Measurements from ENCODE around the gene PITPNB.

Gene PITPNB

DNA sequence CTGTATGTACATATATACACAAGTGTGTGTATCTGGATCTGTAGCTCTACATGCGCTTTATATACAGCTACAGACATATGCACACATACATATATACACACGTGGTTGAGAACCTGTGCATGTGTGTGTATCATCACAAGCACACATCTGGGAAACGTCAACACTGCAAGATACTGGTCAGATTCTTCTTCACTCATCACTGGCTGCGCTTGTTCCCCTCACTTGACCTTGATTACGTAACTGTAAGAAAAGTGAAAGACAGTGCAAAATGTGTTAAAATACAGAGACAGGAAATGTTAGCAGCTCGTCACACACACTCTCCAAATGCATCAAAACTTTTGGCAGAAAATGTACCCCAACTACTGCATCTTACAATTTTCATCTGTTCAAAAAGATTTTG lies 65.6 kb downstream of the PITPNB start:
- DNase-seq, result no peak

DNA sequence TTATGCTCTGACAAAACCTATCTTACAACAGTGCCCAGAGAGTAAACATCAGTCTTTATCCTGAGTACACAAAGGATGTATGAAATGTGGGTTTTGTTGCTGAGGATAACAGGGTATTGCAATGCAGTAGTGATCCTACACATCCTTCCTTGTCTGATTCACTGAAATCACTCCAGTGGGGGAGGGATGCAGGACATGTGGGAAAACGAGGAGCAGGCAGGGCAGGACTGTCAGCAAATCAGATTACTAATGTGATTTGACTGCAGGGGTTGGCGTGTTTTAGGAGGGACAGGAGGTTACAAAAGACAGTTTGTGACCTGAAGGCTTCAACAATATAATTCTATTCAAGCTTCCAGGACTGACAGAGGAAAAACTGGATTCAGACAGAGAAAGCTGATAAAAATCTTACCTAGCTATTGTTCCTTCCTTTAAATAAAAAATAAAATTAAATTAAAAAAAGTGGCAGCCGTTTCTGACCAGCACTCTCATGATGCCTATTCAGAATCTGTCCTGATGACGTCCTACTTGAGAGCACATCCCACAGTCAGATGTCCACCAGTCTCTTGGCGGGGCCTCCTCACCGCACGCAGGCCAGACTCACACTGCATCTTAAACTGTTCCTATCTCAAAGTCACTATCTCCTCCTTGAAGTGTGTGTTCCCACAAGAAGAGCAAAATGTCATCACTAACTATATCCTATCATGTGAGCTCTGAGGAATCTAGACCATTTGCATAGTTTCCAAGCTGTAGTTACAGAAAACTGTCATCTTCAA lies 66.9 kb downstream of the PITPNB start:
- no peak for DNase-seq

- no peak for DNase-seq
Observed at GRCh38 chr22:27850000-27850521, 69.0 kb downstream of the PITPNB start.

DNA sequence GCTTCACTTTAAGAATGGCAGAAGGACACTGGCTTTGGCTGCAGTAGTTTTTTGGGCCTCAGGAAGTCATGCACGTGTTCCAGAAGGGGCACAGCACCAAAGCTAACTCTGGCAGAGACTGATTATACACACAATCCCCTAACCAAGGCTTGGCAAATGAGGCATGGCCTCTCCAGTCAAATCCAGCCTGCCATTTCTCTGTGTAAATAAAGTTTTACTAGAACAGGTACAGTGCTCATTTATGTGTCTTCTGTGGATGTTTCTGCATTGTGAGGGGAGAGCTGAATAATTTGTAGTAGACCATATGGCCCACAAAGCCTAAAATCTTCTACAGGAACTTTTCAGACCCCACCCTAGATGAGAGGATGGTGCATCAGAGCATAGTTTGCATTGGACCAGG lies 71.1 kb downstream of the PITPNB start:
- no peak for DNase-seq

DNA sequence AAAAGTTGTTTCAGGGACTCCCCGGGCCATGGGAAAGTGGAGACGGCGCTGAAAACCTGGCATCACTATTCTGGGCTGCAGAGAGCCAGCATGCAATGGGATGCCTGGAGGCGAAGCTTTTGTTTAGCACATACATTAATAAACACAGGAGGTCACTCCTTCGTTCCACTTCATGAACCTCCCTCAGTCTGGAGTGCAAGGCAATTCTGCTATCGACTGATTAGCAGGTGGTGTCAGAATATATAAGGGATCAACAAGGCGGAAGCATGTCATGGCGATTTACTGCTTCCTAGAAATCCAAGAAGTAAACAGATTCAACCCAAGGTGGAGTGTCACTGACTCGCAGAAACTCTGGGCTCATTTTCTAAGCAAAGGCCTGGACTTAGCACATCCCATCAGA lies 72.1 kb downstream of the PITPNB start:
- DNase-seq, result no peak

GRCh38 chr22:27846248-27846757 lies 72.8 kb downstream of the PITPNB start:
- no peak for DNase-seq

GRCh38 chr22:27845644-27846043 lies 73.4 kb downstream of the PITPNB start:
- no peak for DNase-seq

DNA sequence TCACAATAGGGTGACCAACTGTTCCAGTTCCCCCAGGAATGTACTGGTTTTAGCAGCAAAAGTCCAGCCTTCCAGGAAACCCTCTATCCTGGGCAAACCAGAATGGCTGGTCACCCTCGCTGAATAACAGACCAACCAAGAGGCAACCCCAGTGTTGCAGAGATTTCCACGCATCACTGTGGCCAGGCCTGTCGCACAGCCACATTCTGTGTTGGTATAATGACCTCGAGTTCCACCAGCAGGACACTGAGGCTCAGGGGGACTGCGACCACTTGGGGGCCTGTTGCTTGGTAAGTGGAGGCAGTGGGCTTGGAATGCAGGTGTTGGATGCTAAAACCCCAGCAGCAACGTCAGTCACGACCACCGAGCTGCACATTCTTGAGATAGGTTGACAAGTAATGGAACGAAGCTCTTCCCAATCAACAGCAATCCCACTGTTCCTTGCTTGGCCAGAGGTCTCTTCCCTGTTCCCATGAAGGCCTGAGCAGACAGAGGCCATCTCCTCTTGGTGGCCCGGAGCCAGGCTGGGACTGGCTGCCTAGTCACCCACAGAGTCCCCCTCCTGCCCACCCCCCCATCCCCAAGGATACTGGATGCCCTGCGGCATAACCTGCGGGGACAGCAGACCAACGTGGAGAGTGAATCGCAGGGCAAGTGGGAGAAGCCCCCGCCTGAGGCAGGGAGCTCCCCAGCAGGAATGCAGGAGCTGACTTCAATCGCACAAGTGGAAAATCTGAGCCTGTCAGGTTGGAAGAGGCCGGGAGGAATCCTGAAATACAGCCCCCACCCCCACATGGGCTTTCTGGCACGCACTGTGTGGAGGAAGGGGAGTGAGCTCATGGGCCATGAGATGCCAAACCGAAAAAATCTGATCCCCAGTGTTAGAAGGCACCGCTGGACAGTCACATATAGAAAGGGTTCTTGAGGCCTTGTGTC lies 74.1 kb downstream of the PITPNB start:
- DNase-seq, result no peak

- DNase-seq, result no peak
Observed at GRCh38 chr22:27844256-27844655, 74.8 kb downstream of the PITPNB start.

DNA sequence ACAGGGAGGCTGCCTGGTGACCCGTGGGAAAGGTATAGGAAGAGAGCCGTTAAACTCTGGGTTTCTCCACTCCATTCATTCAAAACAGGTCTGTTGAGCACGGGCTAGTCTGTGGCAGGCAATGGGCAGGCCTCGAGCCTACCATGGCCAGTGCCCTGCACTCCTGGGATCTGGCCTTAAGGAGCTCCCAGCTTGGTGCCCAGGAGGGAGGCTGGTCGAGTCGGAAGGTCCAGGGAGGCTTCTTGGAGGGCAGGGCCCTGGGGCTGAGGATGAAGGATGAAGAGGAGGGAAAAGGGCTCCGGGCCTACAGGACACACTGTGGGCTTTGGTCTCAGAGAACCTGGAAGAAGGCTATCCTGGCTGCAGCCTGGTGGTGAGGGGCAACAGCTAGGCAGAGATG lies 75.6 kb downstream of the PITPNB start:
- DNase-seq, result no peak

GRCh38 chr22:27842669-27843431 lies 76.2 kb downstream of the PITPNB start:
- peak; percentile 68 for DNase-seq

DNA sequence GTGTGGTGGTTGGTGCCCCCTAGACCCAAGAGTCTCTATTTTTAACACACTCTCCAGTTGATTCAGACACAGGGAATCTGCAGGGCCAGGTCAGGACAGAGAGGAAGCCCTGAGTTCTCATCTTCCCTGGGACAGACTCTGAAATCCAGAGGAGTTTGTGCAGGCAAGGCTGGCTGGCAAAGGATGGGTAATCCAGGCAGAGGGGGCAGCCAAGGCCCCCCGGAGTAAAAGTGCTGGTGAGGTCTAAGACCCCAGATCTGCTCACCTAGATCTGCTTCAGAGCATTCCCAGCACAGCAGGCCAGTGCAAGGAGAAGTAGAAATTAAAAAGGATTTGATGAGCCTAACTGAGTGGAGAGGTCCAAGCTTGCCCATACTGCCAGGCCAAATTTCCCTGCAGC lies 76.9 kb downstream of the PITPNB start:
- no peak for DNase-seq

DNA sequence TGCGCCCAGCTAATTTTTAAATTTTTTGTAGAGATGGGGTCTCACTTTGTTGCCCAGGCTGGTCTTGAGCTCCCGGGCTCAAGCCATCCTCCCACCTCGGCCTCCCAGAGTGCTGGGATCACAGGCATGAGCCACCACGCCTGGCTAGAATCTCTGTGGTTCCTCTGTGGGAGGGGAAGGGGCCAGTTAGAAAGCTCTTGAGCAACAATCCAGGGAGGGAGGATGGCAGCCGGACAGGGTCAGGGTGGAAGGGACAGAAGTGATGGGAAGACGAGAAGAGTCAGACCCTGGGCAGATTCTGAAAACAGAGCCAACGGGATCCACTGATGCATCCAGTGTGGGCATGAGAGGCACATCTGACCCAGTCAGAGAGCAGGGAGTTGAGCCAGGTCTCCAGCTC lies 78.6 kb downstream of the PITPNB start:
- no peak for DNase-seq

DNA sequence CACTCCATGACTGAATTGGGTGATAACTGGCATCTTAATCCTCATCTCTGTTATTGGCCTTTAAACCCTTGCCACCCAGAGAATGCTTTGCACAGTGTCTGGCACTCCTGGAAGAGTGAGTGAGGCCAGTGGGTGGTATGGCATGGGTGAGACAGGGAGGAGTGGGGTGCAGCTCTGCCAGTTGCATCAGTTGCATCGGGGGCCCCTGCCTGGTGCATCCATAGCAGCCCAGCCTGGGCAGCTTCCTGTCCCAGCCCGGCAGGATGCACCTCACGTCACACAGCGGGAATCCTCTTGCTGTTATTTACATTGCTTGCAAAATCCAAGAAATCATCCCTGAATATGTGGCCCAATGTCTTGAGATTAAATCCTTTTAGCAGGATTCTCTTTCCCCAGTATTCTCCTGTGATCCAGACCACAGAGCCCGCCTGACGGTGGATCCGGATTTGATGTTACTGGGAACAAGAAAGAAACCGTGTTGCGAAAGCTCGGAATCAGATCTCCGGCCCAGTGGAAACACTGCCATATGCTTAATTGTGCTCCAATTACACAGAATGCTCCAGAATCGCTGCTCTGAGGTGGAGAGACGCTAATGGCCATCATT lies 79.9 kb downstream of the PITPNB start:
- DNase-seq, result no peak

GRCh38 chr22:27836181-27836580 lies 82.9 kb downstream of the PITPNB start:
- DNase-seq, result no peak

DNA sequence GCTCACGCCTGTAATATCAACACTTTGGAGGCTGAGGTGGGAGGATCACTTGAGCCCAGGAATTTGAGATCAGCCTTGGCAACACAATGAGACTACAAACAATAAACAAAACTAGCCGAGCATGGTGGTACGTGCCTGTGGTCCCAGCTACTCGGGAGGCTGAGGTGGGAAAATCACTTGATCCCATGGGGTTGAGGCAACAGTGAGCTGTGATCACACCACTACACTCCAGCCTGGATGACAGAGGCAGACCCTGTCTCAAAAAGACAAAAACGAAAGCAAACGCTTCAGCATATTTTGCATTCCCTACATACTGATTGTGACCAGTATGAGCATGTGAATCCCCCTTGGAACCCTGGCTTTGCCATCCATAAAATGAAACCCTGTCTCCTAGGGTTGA lies 83.6 kb downstream of the PITPNB start:
- no peak for DNase-seq

GRCh38 chr22:27834364-27835185 lies 84.5 kb downstream of the PITPNB start:
- no peak for DNase-seq

DNA sequence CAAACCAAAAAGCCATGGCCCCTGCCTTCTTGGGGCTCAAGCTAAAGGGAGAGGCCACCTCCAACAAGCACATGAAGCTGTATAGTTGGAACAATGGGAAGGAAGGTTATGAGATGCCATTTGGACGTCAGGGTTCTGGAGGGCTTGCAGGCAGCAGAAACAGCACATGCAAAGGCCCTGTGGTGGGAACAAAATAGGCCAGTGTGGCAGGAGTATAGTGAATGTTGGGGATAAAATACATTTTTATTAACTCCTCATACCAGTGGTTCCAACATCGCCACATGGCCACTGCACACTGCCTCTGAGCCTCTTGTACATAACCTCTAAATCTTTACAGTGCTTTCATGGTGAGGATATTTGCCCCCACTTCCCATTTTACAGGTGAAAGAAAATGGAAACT lies 85.3 kb downstream of the PITPNB start:
- DNase-seq, result no peak

DNA sequence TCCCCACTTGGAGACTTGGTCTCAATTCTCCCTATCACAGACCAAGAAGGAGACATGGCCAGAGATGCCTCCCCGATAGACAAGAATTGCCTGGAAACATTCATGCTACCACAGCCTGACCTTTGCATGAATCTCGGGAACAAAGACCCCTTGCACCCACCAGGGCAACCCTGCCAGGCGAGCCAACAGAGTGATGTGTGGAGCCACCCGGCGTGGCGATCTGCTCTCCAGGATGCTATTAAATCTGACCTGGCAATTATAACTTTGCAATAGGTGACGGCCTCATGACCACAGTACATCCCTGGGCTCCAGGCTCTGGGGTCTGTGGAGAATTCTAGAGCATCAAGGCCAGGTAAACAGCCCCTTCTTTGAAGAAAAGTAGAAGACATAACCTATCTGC lies 86.5 kb downstream of the PITPNB start:
- no peak for DNase-seq

GRCh38 chr22:27829620-27830019 lies 89.4 kb downstream of the PITPNB start:
- DNase-seq, result no peak

Data from NCI-H1694 treated with DMSO at 0.1 percent for 48 hours (cell line).